Muscle of back (tissue), 11 donors: ENCODE data around the gene CCM2L. TPM values are rescaled to one million over a fixed set of nuclear protein-coding genes. Genes with fewer than 3 reads are reported as not detected.

Source experiments
- DNase-seq, 3 donors: peaks; one replicate each; pipeline versions ENCODE4 v3.0.0 to v3.0.0-alpha.2; 2013
- polyA plus RNA-seq, 10 donors: library from polyadenylated mRNA; unstranded; fragments of 120-200 nt; gene quantifications; one replicate each; pipeline ENCODE4 v1.2.1, GENCODE V29; 2013; ENCODE audit not compliant: insufficient read length in 10 of 10

CCM2L gene
- polyA plus RNA-seq, 10 donors = 4.3 to 7.0 (median 5.2) TPM

- DNase-seq = no peak
Measured at GRCh38 chr20:32056708-32057483, 46.7 kb downstream of the CCM2L start.

GRCh38 chr20:32057656-32058184 is 47.5 kb downstream of the CCM2L start:
- no peak for DNase-seq

- DNase-seq = no peak
Measured at GRCh38 chr20:32059189-32059588, 49.0 kb downstream of the CCM2L start.

- DNase-seq = peak in 1 of 3 donors; percentile 44
Measured at GRCh38 chr20:32062776-32063170, 52.5 kb downstream of the CCM2L start.

GRCh38 chr20:32063695-32064094 is 53.5 kb downstream of the CCM2L start:
- DNase-seq = no peak

- DNase-seq = no peak
Measured at GRCh38 chr20:32064667-32065066, 54.4 kb downstream of the CCM2L start.

GRCh38 chr20:32067234-32067821 is 57.1 kb downstream of the CCM2L start:
- DNase-seq = peak in 1 of 3 donors; percentile 91

- DNase-seq = no peak
Measured at GRCh38 chr20:32068174-32068573, 57.9 kb downstream of the CCM2L start.

GRCh38 chr20:32069711-32070110 is 59.5 kb downstream of the CCM2L start:
- no peak for DNase-seq

- no peak for DNase-seq
Measured at GRCh38 chr20:32070282-32070681, 60.0 kb downstream of the CCM2L start.

- DNase-seq = no peak
Measured at GRCh38 chr20:32070690-32071213, 60.5 kb downstream of the CCM2L start.

- no peak for DNase-seq
Measured at GRCh38 chr20:32071395-32072167, 61.3 kb downstream of the CCM2L start.

- DNase-seq = no peak
Measured at GRCh38 chr20:32072168-32072750, 62.0 kb downstream of the CCM2L start.

- DNase-seq = no peak
Measured at GRCh38 chr20:32075534-32075933, 65.3 kb downstream of the CCM2L start.

- DNase-seq = no peak
Measured at GRCh38 chr20:32077190-32077589, 67.0 kb downstream of the CCM2L start.

GRCh38 chr20:32078322-32078721 is 68.1 kb downstream of the CCM2L start:
- no peak for DNase-seq

- no peak for DNase-seq
Measured at GRCh38 chr20:32078791-32079190, 68.6 kb downstream of the CCM2L start.

- no peak for DNase-seq
Measured at GRCh38 chr20:32079655-32080109, 69.4 kb downstream of the CCM2L start.

- DNase-seq = no peak
Measured at GRCh38 chr20:32080783-32081182, 70.5 kb downstream of the CCM2L start.
